ENCODE results near the gene ARHGAP6.

ARHGAP6 gene

DNA sequence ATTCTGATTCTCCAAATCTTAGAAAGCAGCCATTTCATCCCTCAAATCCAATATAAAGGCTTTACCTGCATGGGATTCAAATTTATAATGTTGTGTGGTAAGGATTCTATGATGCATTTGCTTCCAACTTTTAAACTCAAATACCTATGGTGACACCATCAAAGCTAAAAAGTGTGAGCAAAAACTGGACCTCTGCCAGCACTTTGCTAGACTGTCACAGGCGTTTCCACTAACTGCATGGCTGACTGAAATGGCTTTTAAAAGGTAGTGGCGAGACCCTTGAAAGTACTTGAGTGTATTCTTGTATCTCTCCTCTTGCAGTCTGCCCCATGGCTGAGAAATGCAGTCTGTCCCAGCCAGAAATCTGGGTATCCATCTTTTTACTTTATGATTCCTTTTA is 203.1 kb downstream of the ARHGAP6 start:
- ChIA-PET CTCF (no interaction called here), POLR2A (no interaction called here)
- no peak for DNase-seq (ENCODE audit: extremely low spot score)
- TF ChIP-seq, protein P1, sequence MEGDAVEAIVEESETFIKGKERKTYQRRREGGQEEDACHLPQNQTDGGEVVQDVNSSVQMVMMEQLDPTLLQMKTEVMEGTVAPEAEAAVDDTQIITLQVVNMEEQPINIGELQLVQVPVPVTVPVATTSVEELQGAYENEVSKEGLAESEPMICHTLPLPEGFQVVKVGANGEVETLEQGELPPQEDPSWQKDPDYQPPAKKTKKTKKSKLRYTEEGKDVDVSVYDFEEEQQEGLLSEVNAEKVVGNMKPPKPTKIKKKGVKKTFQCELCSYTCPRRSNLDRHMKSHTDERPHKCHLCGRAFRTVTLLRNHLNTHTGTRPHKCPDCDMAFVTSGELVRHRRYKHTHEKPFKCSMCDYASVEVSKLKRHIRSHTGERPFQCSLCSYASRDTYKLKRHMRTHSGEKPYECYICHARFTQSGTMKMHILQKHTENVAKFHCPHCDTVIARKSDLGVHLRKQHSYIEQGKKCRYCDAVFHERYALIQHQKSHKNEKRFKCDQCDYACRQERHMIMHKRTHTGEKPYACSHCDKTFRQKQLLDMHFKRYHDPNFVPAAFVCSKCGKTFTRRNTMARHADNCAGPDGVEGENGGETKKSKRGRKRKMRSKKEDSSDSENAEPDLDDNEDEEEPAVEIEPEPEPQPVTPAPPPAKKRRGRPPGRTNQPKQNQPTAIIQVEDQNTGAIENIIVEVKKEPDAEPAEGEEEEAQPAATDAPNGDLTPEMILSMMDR (IDR thresholded peaks at IDR 0.05; ENCODE audit: control extremely low read depth, extremely low read depth, low read depth, missing control alignments): no peak

DNA sequence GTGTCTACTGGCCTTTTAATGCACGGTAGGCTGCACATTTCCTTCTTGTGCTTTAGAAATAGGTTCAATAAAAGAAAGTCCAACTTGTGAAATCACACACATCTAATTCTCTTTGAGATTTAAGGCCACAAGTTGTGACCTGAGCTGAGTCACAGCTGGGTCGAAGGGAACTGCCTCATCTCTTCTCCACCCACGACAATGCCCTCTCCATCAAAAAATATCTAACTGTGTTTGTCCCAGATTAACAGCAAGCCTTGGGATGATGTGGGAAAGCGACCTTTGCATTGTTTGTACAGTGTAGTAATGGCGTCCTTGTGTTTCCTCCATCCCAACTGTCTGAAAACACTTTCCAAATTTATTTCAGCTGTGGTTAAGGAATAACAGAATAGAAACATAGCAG is 203.6 kb downstream of the ARHGAP6 start:
- no peak for DNase-seq (ENCODE audit: extremely low spot score)
- TF ChIP-seq, protein P1 (IDR thresholded peaks at IDR 0.05; ENCODE audit: control extremely low read depth, extremely low read depth, low read depth, missing control alignments): no peak
- POLR2A ChIA-PET: no interaction called here
- CTCF ChIA-PET: interaction anchor here (1.0 kb wide), 1 partner anchor 39 kb away, joined by 3 read pairs; no protein-coding TSS in a partner anchor

DNA sequence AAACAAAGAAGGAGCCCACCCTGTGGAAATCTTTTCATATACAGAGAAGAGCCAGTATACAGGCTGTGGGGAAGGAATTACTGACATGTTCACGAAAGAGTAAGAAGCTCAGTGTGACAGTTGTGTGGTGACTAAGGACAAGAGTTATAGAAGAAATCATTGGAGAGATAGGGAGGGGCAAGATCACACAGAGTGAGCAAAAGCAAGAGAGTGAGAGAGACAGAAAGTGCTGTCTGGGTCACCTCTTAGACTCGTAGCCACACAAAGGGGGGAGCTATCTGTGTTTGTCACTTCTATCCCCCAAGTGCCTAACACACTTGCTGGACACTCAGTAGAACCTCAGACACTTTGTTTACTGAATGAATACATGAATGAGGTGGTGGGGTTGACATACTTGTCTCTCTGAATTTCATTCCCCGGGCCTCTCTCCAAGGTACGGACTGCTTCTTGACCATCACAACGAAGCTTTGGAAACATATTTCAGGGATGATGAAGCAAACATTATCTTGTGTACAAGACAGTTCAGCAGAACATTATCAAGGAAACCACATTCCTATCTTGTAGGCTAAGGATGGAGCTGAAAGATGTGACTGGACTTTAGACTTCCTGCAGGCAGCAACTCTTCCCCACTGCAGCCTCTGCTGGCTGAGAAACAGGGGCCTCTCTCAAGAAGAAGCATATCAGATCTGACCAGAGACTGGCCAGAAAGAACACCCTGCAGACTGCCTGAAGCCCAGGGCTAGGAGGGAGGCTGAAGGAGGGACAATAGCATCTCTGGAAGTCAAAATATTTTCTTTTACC is 204.3 kb downstream of the ARHGAP6 start:
- ChIA-PET POLR2A (interaction anchor here (0.6 kb wide), 1 partner anchor 14 kb away, joined by 4 read pairs; no protein-coding TSS in a partner anchor), CTCF (interaction anchor here (0.9 to 1.0 kb wide), 2 partner anchors 38 to 193 kb away, joined by 3 read pairs; no protein-coding TSS in a partner anchor)
- DNase-seq (ENCODE audit: extremely low spot score): no peak
- TF ChIP-seq, protein P1 (IDR thresholded peaks at IDR 0.05; ENCODE audit: control extremely low read depth, extremely low read depth, low read depth, missing control alignments): no peak

DNA sequence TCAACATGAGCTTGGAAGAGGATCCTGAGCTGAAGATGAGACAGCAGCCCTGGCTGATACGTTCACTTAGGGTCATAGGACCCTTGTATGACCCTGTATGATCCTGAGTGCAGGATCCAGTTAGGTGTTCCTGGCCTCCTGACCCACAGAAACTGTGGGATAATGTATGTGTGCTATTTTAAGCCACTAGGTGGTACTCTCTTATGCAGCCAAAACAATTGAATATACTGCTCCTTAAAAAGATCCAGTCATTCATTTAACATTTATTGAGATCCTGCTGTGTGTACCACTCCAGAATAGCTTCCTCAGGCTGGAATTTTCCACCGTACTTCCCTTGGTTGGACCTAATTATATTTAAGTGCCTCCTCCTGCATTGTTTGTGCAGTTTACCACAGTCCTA is 205.4 kb downstream of the ARHGAP6 start:
- TF ChIP-seq, protein P1 (IDR thresholded peaks at IDR 0.05; ENCODE audit: control extremely low read depth, extremely low read depth, low read depth, missing control alignments): no peak
- DNase-seq (ENCODE audit: extremely low spot score): no peak
- POLR2A ChIA-PET: no interaction called here
- CTCF ChIA-PET: no interaction called here

DNA sequence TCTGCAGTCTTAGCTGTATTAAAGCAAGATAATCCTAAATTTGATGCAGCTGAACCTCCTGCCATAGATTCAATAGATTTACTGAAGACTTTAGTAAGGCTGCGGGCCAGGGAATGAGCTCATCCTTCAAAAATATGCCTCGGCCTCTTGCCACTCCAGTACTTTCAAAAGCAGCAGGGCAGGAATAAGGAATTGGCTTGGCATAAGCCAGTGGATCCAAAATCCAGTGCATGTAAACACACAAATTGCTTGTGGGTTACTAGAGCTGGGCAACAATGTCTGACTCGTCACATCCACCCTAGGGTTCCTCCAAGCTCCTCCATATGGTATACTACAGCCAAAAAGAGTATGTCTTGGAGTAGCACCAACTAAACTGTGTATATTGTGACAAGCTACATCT is 207.6 kb downstream of the ARHGAP6 start:
- TF ChIP-seq, protein P1 (IDR thresholded peaks at IDR 0.05; ENCODE audit: control extremely low read depth, extremely low read depth, low read depth, missing control alignments): no peak
- ChIA-PET CTCF (no interaction called here), POLR2A (no interaction called here)
- no peak for DNase-seq (ENCODE audit: extremely low spot score)

DNA sequence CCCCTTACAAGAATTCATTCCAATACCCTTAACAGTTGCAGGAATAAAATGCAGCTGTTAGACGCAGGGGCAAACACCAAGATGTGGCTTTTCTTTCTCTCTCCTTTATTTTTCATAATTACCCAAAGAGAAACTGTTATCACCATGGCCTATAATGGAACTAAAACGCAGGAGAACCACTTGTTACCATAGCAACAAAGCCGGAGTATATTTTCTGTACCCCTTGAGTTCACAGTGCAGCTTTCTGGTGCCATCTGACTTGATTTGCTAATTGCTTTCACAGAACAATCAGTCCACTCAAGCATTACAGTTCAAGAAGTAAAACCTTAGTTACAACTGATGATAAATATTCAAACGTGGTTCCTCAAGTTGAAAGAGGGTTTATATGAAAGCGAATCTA is 214.6 kb downstream of the ARHGAP6 start:
- CTCF ChIA-PET: no interaction called here
- TF ChIP-seq, protein P1 (IDR thresholded peaks at IDR 0.05; ENCODE audit: control extremely low read depth, extremely low read depth, low read depth, missing control alignments): no peak
- DNase-seq (ENCODE audit: extremely low spot score): no peak
- POLR2A ChIA-PET: no interaction called here

Measured in GM10248 (cell line).